ENCODE data around the gene KCTD10.
"Not testable (repeated sequence)": the region's sequence is repeated elsewhere in the genome, so short reads cannot be mapped to it uniquely, and the experiment has no call there.

The KCTD10 gene

DNA sequence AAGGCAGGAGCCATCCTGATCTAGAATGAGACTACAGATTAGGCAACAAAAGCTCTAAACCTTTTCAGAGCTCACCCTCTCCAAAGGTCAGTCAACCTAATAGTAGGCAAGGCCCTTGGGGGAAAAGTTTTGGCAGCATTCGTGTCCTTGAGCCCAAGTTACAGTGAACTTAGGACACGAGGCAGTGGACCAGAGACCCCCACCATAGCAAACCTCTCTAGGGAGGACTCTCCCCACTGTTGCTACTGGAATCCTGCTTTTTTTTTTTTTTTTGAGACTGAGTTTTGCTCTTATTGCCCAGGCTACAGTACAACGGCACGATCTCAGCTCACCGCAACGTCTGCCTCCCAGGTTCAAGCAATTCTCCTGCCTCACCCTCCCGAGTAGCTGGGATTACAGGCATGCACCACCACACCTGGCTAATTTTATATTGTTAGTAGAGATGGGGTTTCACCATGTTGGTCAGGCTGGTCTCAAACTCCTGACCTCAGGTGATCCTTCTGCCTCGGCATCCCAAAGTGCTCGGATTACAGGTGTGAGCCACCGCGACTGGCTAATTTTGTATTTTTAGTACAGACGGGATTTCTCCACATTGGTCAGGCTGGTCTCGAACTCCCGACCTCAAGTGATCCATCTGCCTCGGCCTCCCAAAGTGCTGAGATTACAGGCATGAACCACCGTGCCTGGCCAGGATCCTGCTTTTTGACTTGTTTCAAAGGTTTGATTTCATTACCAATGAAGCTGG, 3.4 kb downstream of the KCTD10 start:
- DNase-seq (ENCODE audit: low spot score) = not testable (repeated sequence)

DNA sequence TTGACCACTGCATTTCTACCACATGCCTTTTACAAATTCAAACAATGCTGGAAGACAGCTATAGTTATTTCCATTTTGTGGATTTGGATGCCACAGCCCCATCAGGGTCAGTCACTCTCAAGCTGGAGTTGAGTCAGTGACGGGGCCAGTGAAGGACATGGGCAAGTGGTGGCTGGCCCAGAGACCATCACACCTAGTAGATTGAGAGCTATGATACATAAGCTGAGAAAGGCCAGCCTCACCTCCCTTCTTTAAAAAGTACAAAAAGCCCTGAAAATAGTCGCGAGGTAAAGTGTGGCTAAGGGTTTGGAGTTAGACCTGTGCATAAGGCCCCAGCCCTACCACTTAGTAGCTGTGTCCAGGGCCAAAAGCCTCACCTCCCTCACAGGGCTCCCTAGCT, 4.1 kb downstream of the KCTD10 start:
- no peak for DNase-seq (ENCODE audit: low spot score)

DNA sequence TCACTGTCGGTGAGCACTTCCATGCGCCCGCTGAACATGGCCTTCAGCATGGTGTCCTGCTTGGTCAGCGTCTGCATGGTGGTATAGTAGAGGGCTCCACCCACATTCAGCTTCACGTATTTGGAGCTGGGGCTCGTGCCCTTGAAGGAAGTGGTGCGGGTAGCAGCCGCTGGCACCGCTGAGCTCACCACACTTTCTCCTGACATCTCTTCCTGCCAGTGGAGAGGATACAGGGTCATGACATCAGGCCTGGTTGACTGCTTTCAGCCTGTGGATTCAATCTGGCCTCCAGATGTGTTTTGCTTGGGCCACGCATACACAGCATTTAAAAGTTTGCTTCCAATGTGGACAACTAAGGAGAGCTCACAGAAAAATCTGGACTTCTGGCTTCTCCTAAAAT, 7.6 kb downstream of the KCTD10 start:
- no peak for DNase-seq (ENCODE audit: low spot score)

DNA sequence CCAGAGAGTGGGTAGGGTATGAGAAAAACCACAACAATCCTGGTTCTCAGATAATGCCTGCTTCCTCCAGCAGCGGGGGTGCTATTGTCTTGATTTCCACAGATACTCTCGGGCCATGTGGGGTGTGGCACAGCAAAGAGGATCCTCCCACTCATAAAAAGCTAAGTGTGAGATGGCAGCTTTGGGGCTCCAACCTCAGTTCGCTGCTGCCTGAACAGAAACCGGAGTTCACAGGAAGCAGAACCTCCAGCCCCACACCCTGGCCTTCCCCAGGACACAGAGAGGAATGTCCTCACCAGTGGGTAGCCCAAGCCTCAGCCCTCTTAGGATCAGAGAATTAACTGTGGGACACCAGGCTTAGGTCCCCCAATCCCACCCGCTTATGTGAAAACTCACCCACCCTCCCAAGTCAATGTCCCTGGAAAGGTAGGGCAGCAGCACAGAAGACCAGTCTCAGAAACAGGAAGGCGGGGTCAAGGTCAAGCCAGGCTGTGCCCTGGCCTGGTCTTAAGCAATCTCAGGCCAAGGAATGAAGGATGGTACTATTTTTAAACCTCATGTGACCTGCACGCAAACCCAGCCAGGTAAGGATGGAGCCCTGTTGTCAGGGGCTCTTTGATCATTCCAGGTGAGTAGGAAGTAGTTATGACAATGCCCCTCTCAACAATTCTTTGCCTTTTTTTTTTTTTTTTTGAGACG, 9.0 kb downstream of the KCTD10 start:
- DNase-seq (ENCODE audit: low spot score) = no peak

DNA sequence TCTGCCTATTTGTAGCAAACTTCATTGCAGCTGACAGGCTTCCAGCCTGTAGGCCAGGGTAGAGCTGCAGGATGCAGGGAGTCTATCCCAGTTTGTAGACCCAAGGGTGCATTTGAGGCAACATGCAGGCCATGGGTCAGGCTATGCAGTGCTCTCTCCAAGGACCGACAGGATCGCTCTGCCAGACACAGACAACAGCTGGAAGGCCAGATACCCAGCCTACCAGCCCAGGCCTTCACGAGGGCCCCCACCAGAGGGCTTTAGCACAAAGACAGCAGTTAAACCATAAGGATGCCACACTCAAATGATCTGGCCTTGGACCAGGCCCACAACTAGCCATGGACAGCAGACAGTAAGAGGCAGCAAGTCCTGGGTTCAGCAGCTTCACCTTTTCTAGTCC, 10.3 kb downstream of the KCTD10 start:
- no peak for DNase-seq (ENCODE audit: low spot score)

DNA sequence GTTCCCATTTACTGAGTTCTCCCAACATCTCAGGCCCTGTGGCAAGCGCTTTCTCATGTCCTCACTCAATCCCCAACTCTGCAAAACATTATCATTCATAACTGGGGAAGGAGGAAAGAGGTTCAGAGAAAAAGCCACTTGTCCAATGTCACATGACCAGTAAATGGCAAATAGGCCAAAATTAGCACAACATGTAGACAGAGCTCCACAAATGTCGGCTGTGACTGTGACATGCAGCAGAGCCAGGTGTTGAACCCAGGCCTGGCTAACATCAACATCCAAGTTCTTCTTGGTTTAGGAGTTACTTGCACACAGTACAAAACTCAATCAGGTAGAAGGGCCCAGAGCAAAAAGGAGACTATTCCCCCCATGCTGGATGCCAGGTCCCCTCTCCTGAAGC, 10.8 kb downstream of the KCTD10 start:
- DNase-seq (ENCODE audit: low spot score) = no peak

DNA sequence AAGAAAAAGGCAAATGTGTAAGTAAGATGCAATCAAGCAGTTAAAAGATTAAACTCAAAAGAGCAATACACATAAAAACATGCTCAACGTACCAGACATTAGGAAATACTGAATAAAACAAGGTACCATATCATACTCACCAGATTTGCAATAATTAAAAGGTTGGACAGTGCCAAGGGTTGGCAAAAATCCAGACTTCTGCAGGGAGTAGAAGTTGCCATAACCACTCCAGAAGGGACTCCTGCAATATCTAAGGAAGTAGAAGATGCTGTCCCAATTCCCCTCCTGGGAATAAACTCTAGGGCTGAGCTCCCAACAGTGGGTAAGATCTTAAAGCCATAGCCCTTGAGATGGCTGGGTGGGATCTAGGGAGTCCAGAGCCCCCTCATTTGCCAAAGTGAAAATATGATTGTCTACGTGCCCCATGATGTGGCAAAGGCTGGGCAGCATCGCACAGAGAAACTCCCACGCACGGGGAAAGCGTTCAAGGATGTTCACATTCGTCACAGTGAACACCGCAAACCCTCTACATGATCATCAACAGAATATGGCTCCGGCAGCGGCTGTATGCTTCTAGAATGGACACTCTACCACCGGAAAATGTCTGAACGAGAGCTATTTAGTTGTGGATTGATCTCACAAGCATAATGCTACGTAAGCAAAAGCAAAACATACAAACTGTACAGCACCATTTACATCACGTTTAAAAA, 12.3 kb downstream of the KCTD10 start:
- DNase-seq (ENCODE audit: low spot score) = no peak

DNA sequence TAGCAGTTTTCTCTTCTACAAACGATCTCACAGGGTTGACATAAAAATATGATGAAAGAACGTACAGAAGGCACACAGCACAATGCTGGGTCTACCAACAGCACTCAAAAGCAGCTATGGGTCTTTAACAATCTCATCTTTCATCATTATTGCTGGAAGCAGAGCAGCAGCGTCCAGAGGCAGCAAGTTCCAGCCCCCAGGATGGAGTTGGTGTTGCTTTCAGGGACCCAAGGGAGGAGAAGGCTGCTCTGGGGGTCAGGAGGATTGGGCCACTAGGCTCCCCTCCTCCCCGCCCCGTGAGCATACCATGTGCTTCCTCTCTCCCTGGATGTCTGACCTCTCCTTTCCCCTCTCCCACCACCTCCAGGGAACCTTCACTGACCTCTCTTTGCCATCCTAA, 13.3 kb downstream of the KCTD10 start:
- no peak for DNase-seq (ENCODE audit: low spot score)

DNA sequence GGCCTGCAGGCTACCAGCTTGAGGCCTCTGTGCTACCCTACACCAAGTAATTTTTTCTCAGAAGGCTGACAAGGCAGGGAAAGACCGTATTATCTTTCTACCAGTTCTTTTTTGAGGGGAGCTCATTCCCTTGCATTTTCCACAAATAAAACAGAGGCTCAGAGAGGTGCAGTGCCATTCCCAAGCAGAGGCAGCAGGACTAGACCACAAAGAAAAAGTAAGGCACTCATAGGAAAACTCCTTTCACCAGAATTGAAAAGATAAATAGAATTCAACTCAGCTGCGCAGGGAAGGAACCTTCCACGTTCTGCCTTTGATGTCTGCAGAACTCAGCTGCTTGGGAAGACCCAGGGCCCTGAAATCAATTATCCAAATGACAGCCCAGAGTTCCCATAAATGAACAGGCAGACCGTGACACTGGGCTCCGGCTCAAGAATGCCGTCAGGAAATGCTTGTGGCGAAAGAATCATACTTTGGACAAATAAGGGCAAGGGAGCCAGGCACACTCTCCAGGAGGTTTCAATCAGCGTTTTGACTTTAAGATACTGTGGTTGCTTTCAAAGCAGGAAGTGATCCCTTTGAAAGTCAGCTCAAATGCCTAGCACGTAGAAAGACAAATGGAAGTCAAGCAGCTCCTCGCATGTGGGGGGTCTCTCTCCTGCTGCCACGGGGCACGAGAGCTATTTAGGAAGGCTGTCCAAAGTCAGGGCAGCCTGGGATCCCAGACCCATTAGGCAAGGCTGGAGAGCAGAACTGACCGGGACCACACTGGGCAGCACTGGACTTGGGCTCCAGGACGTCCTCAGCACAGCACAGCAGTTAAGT, 14.0 kb downstream of the KCTD10 start:
- DNase-seq (ENCODE audit: low spot score) = no peak

DNA sequence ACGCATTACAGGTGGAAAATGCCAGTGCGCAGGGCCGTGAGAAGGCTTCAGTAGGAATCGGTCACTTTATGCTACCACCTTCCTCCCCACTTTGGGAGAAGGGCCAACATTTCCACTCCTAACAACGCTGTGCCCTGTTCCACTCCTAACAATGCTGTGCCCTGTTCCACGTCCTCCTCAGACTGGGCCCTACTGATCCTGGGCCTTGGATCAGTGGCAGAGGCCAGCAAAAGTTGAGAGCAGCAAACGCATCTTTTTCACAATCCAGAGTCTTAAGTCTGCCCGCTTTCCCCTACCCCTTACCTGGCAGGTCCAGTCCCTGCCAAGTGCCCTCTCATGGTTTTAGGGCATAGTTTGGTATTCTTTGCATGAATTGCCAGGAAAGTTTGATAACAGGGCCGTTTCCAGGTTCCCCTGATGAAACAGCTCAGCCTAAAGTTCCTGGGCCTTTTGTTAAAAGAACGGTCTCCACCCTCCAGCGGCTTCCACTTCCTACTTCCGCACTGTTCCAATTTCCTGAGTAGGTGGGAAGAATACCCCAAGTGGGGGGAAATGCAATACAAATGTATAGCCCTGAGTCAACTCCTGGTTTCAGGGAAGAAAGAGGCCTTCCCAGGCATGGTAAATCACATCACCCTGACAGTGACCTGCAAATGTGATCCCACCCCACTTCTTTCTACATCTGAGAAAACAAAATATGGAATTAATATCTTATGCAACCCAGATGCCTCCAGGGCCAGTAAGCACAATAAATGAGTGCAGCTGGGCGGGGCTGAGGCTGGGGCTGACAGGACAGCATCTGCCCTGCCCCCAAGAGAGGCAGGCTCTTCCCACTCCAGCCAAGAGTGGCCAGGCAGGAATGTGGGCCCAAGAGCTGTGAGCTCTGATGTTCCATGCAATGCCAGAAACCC, 15.0 kb downstream of the KCTD10 start:
- DNase-seq (ENCODE audit: low spot score) = no peak

DNA sequence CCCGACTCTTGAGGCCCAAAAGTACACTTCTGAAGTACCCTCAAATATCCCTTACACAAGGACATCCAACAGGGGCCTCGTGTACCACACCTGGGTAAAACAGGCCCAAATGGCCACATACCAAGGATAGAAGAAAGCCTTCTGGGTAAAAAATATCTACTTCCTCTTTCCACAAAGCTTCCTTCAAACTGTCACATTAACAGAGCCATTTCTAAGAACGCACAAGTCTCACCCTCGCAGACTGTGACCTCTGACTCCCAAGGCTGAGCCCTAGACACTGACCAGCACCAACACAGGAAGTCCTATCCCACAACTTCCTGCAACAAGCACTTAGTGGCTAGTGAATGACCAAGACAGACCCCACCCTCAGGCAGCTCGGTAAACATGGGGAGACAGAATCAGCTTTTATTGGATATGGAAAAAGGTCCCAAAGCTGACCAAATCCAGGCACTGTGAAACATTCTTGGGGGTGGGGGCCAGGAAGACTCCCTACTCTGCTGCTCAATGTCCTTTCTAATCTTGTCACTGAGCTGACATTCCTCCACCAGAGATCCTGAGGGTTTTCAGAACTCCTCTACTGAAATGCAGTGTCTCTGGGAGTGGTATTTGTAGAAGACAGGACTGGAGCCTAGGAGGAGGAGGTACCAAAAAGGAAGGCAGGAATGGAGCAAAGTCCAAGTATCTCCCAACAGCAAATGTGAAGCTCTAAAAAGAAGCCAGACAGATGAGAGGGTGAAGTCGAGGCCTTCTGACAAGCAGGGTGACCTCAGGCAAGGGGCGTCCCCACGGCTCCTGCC, 15.9 kb downstream of the KCTD10 start:
- DNase-seq (ENCODE audit: low spot score) = no peak

DNA sequence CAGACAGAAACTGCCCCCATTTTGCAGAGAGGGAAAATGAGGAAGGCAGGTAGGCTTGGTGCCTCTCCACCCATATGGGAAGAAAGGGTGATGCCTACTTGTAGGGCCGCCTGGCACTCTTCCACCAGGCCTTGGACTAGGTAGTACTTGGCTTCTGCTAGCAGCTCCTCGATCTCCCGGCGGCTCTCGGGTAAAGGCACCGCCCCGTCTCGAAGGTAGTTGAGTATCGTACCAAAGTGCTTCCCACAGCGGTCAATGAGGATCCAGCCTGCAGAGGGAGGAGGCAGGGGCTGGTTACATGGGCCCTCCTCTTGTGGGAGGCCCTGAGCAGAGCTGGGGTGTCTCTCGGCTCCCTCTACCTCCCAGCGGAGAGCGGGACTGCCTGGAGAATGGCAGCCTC, 16.6 kb downstream of the KCTD10 start:
- no peak for DNase-seq (ENCODE audit: low spot score)

DNA sequence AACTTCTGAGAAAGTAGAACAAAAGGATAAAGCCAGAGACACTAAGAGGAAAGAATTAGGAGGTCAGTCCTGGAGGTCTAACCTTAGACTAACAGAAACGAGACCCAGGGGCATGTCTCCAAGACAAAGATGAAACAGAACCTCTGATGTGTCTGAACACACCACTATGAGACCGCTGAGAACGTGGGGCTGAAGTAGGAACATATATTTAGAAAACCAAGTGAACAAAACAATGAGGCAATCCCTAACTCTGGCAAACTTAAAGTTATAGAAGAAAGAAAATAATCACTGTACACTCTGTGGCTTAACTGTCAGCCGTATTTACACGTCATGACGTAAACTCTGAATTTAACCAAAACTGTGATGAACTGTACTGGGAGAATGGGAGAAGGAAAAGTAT, 17.9 kb downstream of the KCTD10 start:
- no peak for DNase-seq (ENCODE audit: low spot score)

DNA sequence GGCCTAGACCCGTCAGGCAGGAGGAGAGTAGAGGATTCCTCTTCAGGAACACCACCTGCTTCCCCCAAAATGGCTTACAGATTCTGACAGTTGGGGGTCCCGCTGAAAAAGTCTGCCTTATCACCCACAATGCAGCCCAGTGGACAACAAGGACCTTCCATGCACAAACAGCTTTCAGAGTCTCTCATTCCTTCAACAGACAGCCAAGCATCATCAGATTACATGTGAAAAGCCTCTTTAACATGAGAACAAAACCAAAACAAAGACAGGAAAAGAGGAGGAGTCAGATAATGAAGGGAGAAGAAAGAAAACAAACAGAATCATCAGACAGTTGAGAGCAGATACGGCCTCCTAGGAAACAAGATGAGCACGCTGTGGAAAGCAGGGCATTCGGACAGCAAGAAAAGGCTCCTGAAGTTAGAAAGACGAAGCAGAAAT, 18.3 kb downstream of the KCTD10 start:
- no peak for DNase-seq (ENCODE audit: low spot score)

DNA sequence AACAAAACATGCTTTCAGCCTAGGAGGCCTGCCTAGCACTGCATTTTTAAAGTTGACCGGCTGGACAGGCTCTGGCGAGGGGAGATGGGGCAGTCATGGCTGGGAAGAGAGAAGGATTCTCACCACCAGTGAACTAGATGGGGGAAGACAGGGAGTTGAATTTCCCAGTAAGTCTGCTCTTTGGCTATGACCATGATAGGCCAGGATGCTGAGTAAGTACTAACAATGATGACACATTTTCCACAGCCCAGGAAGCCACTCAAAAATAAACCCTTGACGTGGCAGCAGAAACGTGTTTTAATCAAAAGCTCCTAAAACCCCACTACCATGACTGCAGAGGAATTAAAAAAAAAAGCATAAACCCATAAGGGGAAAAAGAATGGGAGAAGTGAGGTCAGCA, 19.0 kb downstream of the KCTD10 start:
- no peak for DNase-seq (ENCODE audit: low spot score)

DNA sequence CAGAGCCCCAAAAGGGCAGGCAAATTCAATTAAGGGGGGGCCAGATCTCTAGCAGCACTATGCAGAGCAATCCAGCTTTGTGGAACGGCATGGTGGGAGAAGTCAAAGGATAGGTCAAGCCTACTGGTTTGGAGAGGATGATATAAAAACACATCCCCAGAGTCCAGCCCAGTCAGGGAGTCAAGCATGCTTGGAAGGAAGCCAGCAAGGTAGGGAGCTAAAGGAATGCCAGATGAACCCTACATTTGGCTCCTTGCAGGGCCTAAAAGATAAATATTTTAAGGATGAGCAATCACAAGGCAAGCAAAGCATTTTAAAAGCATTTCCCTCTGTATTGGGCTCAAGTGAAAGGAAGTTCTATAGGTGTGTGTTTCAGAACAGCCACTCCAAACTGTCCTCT, 21.4 kb downstream of the KCTD10 start:
- no peak for DNase-seq (ENCODE audit: low spot score)

DNA sequence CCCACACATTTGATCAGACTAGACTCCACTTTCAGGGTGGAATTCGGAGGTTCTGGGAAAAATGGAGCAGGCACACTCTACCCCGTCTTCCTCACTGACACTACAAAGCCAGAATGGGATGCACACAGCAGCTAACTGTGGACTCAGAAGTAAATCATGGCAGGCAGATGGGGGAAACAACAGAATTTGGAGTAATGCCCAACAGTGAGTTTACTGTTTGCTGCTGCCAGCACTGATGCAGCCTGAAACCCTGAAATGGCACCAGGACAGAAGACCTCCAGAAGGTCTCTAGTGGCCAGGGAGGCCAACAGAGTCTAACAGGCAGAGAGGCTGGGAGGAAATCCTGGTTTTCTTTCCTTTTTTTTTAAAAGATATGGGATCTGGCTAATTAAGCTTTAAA, 24.6 kb downstream of the KCTD10 start:
- DNase-seq (ENCODE audit: low spot score) = no peak

DNA sequence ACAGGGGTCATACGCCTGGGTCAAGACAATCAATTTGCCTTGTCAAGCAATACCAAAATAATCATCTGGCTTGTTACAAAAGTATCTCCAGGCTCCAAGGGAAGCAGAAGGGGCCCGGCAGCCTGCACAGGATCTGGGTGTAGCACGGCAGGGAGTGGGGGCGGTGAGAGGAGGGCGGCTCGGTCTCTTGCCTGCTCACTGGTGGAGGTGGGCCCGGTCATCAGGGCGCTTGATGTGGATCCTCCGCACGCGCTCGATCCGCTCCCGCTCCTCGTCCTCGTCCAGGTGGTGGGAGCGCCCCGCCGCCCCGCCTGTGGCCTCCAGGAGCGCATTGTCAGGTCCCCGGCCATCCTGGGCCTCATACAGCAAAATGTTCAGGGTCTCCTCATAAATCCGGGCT, 25.7 kb downstream of the KCTD10 start:
- no peak for DNase-seq (ENCODE audit: low spot score)

DNA sequence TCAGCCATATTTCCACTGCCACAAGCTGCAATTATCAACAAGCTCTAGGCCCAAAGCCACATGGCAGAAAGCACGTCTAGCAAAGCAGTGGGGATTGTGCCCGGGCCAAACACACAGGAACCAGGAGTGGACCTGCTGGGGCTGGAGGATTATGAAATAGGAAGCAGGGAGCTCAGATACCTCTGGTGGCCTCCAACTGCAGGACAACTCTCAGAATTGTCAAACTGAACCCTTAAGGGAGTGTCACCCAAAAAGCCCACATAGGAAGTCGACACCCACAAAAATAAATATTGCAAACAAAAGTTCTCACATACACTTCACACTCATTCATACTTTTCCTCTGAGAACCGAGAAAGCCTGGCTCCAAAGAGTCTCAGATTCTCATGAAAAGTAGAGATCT, 26.1 kb downstream of the KCTD10 start:
- DNase-seq (ENCODE audit: low spot score) = no peak

DNA sequence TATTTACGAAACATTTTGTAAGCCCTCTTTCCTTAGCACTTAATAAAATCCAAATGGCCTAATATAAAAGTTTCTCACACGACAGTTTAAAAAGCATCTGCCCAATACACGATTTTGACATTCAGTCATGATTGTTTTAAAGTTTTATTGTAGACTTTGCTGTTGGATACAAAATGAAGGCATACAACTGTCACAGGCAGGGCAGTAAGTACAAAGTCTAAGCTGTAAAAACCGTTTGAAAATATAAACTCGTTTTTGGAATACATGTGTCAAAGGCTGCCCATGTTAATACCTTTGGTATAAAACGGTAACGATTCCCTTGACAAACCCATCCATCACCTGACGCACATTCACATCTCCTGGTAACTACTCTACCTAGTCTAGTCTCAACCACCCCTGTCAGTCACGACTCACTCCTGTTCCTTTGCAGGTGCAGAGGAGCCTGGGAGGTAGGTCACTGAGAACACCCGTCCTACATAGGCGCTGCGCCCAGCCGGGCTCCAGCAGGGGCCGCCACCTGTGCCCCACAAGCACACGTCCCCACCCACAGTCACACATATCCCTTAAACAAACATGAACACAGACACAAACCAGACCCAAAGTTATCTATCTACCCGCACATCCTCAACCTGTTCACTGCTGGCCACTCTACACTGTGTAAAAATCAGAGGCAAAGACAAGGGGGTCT, 27.1 kb downstream of the KCTD10 start:
- DNase-seq (ENCODE audit: low spot score) = no peak
